Astrocyte (in vitro differentiated cells and primary cell): ENCODE results near the gene BBX. TPM values are rescaled to one million over a fixed set of nuclear protein-coding genes. Genes with fewer than 3 reads are reported as not detected.
"Not testable (repeated sequence)": the region's sequence is repeated elsewhere in the genome, so short reads cannot be mapped to it uniquely, and the experiment has no call there.

ENCODE experiments used
- DNase-seq: peaks from one replicate; pipeline ENCODE4 v3.0.0-alpha.2; 2010; ENCODE audit warnings: low read depth
- FAIRE-seq: peaks from 2 replicates; lab custom pipeline; 2011; peaks lifted over from hg19 to GRCh38; lab: Jason Lieb, UNC
- H2AFZ ChIP-seq: 2 replicates; pipeline ENCODE4 v1.6.0; 2012; ENCODE audit warnings: low read depth, low read length, inconsistent platforms
- H3K27ac ChIP-seq: 2 replicates; pipeline ENCODE4 v1.5.1; 2011; ENCODE audit warnings: low read depth, low read length, inconsistent platforms
- H3K27me3 ChIP-seq: 2 replicates; pipeline ENCODE4 v1.6.0; 2011; ENCODE audit warnings: low read length, inconsistent platforms; ENCODE audit not compliant: insufficient read depth
- H3K36me3 ChIP-seq: 2 replicates; pipeline ENCODE4 v1.5.1; 2011; ENCODE audit warnings: low read length, inconsistent platforms; ENCODE audit not compliant: insufficient read depth
- H3K4me1 ChIP-seq: 2 replicates; pipeline ENCODE4 v1.5.1; 2011; ENCODE audit warnings: low read length, inconsistent platforms; ENCODE audit not compliant: insufficient read depth
- H3K4me2 ChIP-seq: 2 replicates; pipeline ENCODE4 v1.6.0; 2012; ENCODE audit warnings: low read length, inconsistent platforms
- H3K4me3 ChIP-seq: 2 replicates; pipeline ENCODE4 v1.5.1; 2011; ENCODE audit warnings: low read depth, mild to moderate bottlenecking, low read length, inconsistent platforms; ENCODE audit not compliant: insufficient read depth
- H3K79me2 ChIP-seq: 2 replicates; pipeline ENCODE4 v1.6.0; 2012; ENCODE audit warnings: mild to moderate bottlenecking, low read length, inconsistent platforms; ENCODE audit not compliant: insufficient read depth
- H3K9ac ChIP-seq: 2 replicates; pipeline ENCODE4 v1.6.0; 2012; ENCODE audit warnings: mild to moderate bottlenecking, low read length, inconsistent platforms
- H3K9me3 ChIP-seq: 2 replicates; pipeline ENCODE4 v1.5.1; 2012; ENCODE audit warnings: low read depth, mild to moderate bottlenecking, low read length, inconsistent platforms; ENCODE audit not compliant: insufficient read depth
- H4K20me1 ChIP-seq: 2 replicates; pipeline ENCODE4 v1.6.0; 2012; ENCODE audit warnings: low read length, inconsistent platforms; ENCODE audit not compliant: insufficient read depth
- H3K27ac Mint-ChIP-seq: one replicate; pipeline ENCODE4 v1.8.0; 2021; ENCODE audit warnings: mild to moderate bottlenecking, mixed read lengths; ENCODE audit not compliant: unreplicated experiment
- H3K27me3 Mint-ChIP-seq: one replicate; pipeline ENCODE4 v1.8.0; 2021; ENCODE audit warnings: low read depth, mixed read lengths; ENCODE audit not compliant: unreplicated experiment
- H3K36me3 Mint-ChIP-seq: one replicate; pipeline ENCODE4 v1.8.0; 2021; ENCODE audit warnings: low read depth, mixed read lengths; ENCODE audit not compliant: unreplicated experiment
- H3K4me1 Mint-ChIP-seq: one replicate; pipeline ENCODE4 v1.8.0; 2021; ENCODE audit warnings: low read depth, mixed read lengths; ENCODE audit not compliant: unreplicated experiment
- H3K4me3 Mint-ChIP-seq: one replicate; pipeline ENCODE4 v1.8.0; 2021; ENCODE audit warnings: mild to moderate bottlenecking, moderate library complexity, mixed read lengths; ENCODE audit not compliant: unreplicated experiment
- H3K9me3 Mint-ChIP-seq: one replicate; pipeline ENCODE4 v1.8.0; 2021; ENCODE audit warnings: mild to moderate bottlenecking, mixed read lengths; ENCODE audit not compliant: unreplicated experiment
- EZH2 ChIP-seq: IDR thresholded peaks from 2 replicates; pipeline ENCODE4 v1.6.1; 2012; ENCODE audit warnings: mild to moderate bottlenecking, low read length, inconsistent platforms; ENCODE audit not compliant: insufficient read depth
- total RNA-seq: library from RNA; stranded (reverse); gene quantifications from 2 replicates; pipeline ENCODE4 v1.2.1, GENCODE V29; 2021
- TF ChIP-seq, protein P1 (sequence below): IDR thresholded peaks from 2 replicates; pipeline ENCODE4 v1.5.1; 2011; ENCODE audit warnings: low read depth, mild to moderate bottlenecking, inconsistent platforms, low read length, moderate library complexity; ENCODE audit not compliant: insufficient read depth

BBX gene
- total RNA-seq, 1 donor from 2014 or later = 91.6 TPM

DNA sequence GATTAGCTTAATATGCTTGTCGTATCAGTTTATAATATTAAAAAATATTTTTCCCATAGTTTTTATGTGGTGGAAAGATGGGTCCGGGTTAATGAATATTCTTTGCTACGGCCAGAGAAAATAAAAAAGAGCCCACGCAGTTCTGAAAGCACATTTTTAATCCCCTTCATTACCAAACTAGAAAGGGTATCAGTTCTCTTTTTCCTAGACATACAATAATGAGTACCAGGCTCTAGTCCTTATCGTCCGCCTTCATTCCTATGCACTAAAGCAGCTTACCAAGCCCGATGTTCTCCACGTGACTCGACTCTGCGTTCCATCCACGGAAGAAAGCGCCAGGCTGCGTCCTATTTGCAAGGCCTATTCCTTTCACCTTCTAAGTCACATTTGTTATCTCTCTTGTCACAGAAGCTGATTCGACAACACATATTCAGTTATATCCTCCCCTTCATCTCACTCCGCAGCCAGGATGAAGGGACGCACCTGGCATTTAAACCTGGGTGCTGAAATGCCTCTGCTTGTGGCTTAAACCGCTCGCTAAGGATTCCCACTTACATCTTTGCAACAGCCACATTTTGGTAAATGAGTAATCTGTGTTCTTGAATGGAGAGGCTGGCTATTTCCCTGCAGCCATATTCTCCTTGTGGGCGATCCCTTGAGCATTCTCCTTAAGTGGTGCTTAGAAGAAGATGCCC is 311.1 kb downstream of the BBX start:
- Histone ChIP-seq H3K4me1 (no peaks in the 10 kb centered on the region), H3K9ac (no peak overlapping the region), H4K20me1 (no peaks in the 10 kb centered on the region), H3K27ac (no peak overlapping the region), H3K4me3 (no peak overlapping the region), H3K4me2 (no peak overlapping the region), H3K27me3 (no peaks in the 10 kb centered on the region), H2AFZ (no peak overlapping the region), H3K9me3 (no peaks in the 10 kb centered on the region), H3K36me3 (no peaks in the 10 kb centered on the region), H3K79me2 (no peaks in the 10 kb centered on the region)
- FAIRE-seq = no peak
- no peaks in the 10 kb centered on the region for H3K36me3 Mint-ChIP-seq
- H3K27ac Mint-ChIP-seq = no peak overlapping the region
- no peak overlapping the region for H3K4me3 Mint-ChIP-seq
- no peaks in the 10 kb centered on the region for H3K4me1 Mint-ChIP-seq
- DNase-seq = no peak
- TF ChIP-seq, protein P1, sequence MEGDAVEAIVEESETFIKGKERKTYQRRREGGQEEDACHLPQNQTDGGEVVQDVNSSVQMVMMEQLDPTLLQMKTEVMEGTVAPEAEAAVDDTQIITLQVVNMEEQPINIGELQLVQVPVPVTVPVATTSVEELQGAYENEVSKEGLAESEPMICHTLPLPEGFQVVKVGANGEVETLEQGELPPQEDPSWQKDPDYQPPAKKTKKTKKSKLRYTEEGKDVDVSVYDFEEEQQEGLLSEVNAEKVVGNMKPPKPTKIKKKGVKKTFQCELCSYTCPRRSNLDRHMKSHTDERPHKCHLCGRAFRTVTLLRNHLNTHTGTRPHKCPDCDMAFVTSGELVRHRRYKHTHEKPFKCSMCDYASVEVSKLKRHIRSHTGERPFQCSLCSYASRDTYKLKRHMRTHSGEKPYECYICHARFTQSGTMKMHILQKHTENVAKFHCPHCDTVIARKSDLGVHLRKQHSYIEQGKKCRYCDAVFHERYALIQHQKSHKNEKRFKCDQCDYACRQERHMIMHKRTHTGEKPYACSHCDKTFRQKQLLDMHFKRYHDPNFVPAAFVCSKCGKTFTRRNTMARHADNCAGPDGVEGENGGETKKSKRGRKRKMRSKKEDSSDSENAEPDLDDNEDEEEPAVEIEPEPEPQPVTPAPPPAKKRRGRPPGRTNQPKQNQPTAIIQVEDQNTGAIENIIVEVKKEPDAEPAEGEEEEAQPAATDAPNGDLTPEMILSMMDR = no peak
- no peak for TF ChIP-seq EZH2
- no peaks in the 10 kb centered on the region for H3K27me3 Mint-ChIP-seq
- H3K9me3 Mint-ChIP-seq = no peaks in the 10 kb centered on the region

DNA sequence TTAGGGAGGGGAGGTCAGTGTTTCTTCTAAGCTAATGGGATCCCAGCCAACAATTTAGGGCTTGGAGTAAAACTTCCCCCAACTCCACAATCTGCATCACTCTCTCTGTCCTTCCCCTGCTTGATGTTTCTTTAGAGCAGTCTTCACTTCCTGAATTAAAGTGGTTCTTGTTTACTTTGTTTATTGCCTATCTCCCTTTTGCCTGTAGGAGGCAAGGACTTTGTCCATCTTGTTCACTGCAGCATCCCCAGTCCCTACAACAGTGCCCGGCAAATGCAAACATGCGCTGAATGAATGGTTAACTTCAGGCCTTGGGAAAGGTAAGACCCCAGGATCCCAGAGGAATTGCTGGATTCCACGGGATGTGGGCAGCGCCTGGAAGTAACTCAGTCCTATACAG is 312.2 kb downstream of the BBX start:
- H3K4me3 Mint-ChIP-seq, H3K4me2 ChIP-seq, H3K79me2 ChIP-seq, H3K36me3 Mint-ChIP-seq, H3K27ac ChIP-seq, H3K9ac ChIP-seq, H2AFZ ChIP-seq, H3K27ac Mint-ChIP-seq, FAIRE-seq, H3K27me3 Mint-ChIP-seq, H4K20me1 ChIP-seq, H3K4me1 ChIP-seq, H3K9me3 ChIP-seq, H3K27me3 ChIP-seq, H3K9me3 Mint-ChIP-seq, H3K4me1 Mint-ChIP-seq, H3K4me3 ChIP-seq, H3K36me3 ChIP-seq, DNase-seq: not testable (repeated sequence)

DNA sequence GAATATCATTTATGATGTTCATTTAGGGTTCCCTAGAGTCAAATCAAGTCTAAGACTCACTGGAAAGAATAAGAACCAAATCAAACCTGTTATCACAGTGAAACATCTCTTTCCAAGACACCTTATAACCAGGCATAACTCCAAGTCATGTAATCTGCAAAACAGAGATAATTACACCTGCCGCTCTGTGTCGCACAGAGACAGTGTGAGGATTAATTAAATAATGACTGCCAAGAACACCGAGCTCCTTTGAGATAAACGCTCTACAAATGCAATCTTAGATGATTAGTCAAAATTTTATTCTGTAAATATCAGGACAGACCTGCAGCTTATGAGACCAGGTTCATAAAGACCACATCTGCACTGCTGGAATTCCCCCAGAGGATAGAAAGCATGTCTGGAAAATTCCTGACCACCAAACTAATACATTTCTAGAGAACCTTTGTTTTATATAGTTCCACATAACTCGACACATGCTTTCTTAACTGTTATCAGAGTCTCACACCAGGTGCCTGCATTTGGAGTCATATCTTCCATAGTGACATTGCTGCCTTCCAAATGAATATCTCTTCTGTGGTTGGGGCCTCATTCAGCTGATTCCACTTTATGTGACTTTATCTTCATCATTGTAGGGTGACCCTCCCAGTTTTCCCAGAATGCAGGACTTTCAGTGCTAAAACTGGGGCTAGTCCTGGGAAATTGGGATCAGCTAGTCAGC is 315.3 kb downstream of the BBX start:
- no peak overlapping the region for H3K27ac Mint-ChIP-seq
- no peaks in the 10 kb centered on the region for H3K36me3 ChIP-seq
- H3K27me3 Mint-ChIP-seq = peaks cover 2% of the 10 kb centered on the region
- no peak overlapping the region for H3K27ac ChIP-seq
- no peak overlapping the region for H2AFZ ChIP-seq
- no peak overlapping the region for H3K9ac ChIP-seq
- no peaks in the 10 kb centered on the region for H3K36me3 Mint-ChIP-seq
- H3K4me1 Mint-ChIP-seq = no peaks in the 10 kb centered on the region
- H3K9me3 ChIP-seq = no peaks in the 10 kb centered on the region
- no peaks in the 10 kb centered on the region for H3K4me1 ChIP-seq
- no peaks in the 10 kb centered on the region for H4K20me1 ChIP-seq
- DNase-seq (no peak), FAIRE-seq (no peak)
- H3K4me3 ChIP-seq = no peak overlapping the region
- H3K4me2 ChIP-seq = no peak overlapping the region
- no peaks in the 10 kb centered on the region for H3K9me3 Mint-ChIP-seq
- no peaks in the 10 kb centered on the region for H3K27me3 ChIP-seq
- TF ChIP-seq EZH2 = no peak
- TF ChIP-seq, protein P1 = no peak
- H3K79me2 ChIP-seq = no peaks in the 10 kb centered on the region
- no peak overlapping the region for H3K4me3 Mint-ChIP-seq
